ENCODE measurements around the gene TMEM171. TPM values are rescaled to one million over a fixed set of nuclear protein-coding genes. Genes with fewer than 3 reads are reported as not detected.

Gene TMEM171
- total and polyA plus RNA-seq, 4 donors, result 1.0 to 2.1 (median 1.4) TPM; not detected in 1

GRCh38 chr5:73104326-73104725 is 16.0 kb upstream of the TMEM171 start (continued):
- TF ChIP-seq REST (IDR thresholded peaks at IDR 0.05) (no peak), RXRA (IDR thresholded peaks at IDR 0.05) (no peak), ATF3 (IDR thresholded peaks at IDR 0.05) (no peak), FOXA2 (IDR thresholded peaks at IDR 0.05) (no peak), FOXA1 (IDR thresholded peaks at IDR 0.05) (no peak), JUND (IDR thresholded peaks at IDR 0.05) (no peak), NR2F2 (IDR thresholded peaks at IDR 0.05) (no peak), YY1 (IDR thresholded peaks at IDR 0.05) (no peak)

GRCh38 chr5:73106335-73106734 is 14.0 kb upstream of the TMEM171 start:
- H3K27ac ChIP-seq (ENCODE audit: low read depth in 1 of 2, low read length in 2 of 2), result no peak overlapping the region
- no peak overlapping the region for H3K9ac ChIP-seq (ENCODE audit: low read depth in 1 of 2, low read length in 2 of 2)
- H3K36me3 ChIP-seq (ENCODE audit: control insufficient read depth in 4 of 4, insufficient read depth in 3 of 4, low read depth in 1 of 4, low read length in 3 of 4), result no peaks in the 10 kb centered on the region
- H3K4me3 ChIP-seq (ENCODE audit: low read depth in 1 of 3, low read length in 3 of 3), result no peak overlapping the region
- H3K9me3 ChIP-seq (ENCODE audit: control insufficient read depth in 4 of 4, low read length in 3 of 4), result no peaks in the 10 kb centered on the region
- TF ChIP-seq ATF3 (IDR thresholded peaks at IDR 0.05), result no peak
- H3K4me1 ChIP-seq (ENCODE audit: control insufficient read depth in 4 of 4, insufficient read depth in 4 of 4, low read length in 3 of 4), result no peaks in the 10 kb centered on the region
- no peaks in the 10 kb centered on the region for H3K27me3 ChIP-seq (ENCODE audit: control insufficient read depth in 4 of 4, insufficient read depth in 4 of 4, low read length in 3 of 4)
- no peak for DNase-seq (ENCODE audit: low spot score)

GRCh38 chr5:73110190-73110589 is 10.2 kb upstream of the TMEM171 start:
- no peak for TF ChIP-seq JUND (IDR thresholded peaks at IDR 0.05)
- no peak for TF ChIP-seq NR2F2 (IDR thresholded peaks at IDR 0.05)
- TF ChIP-seq RAD21 (IDR thresholded peaks at IDR 0.05), result no peak
- TF ChIP-seq EGR1 (IDR thresholded peaks at IDR 0.05; ENCODE audit: low read depth in 2 of 2), result no peak
- TF ChIP-seq TAF1 (conservative IDR thresholded peaks at IDR 0.05), result no peak
- no peak for TF ChIP-seq FOXA1 (IDR thresholded peaks at IDR 0.05)
- TF ChIP-seq ZBTB33 (IDR thresholded peaks at IDR 0.05), result no peak
- TF ChIP-seq MAX (IDR thresholded peaks at IDR 0.05), result no peak
- Histone ChIP-seq H3K4me1 (ENCODE audit: control insufficient read depth in 4 of 4, insufficient read depth in 4 of 4, low read length in 3 of 4) (no peaks in the 10 kb centered on the region), H3K27me3 (ENCODE audit: control insufficient read depth in 4 of 4, insufficient read depth in 4 of 4, low read length in 3 of 4) (no peaks in the 10 kb centered on the region), H3K9ac (ENCODE audit: low read depth in 1 of 2, low read length in 2 of 2) (no peak overlapping the region), H3K4me3 (ENCODE audit: low read depth in 1 of 3, low read length in 3 of 3) (no peak overlapping the region), H3K9me3 (ENCODE audit: control insufficient read depth in 4 of 4, low read length in 3 of 4) (no peaks in the 10 kb centered on the region), H3K27ac (ENCODE audit: low read depth in 1 of 2, low read length in 2 of 2) (no peak overlapping the region), H3K36me3 (ENCODE audit: control insufficient read depth in 4 of 4, insufficient read depth in 3 of 4, low read depth in 1 of 4, low read length in 3 of 4) (no peaks in the 10 kb centered on the region)
- WGBS, result 90% methylated on average over 1 of the region's 1 CpG
- no peak for DNase-seq (ENCODE audit: low spot score)

Measured in liver (tissue), 9 donors.